HG03060 (cell line): Measurements from ENCODE around the gene CBX5.
"Not testable (repeated sequence)": the region's sequence is repeated elsewhere in the genome, so short reads cannot be mapped to it uniquely, and the experiment has no call there.

Source experiments
- ATAC-seq: cut with Tn5 transposase; IDR thresholded peaks from one replicate; pipeline ENCODE4 v1.9.1; 2021; ENCODE audit warnings: low read depth, moderate number of reproducible peaks; ENCODE audit not compliant: unreplicated experiment

CBX5 gene

GRCh38 chr12:54294953-54295566, 15.1 kb upstream of the CBX5 start:
- no peak for ATAC-seq

GRCh38 chr12:54294152-54294952, 14.4 kb upstream of the CBX5 start:
- no peak for ATAC-seq

- ATAC-seq, result no peak
Measured at GRCh38 chr12:54292931-54293241, 13.0 kb upstream of the CBX5 start.

GRCh38 chr12:54292083-54292930, 12.4 kb upstream of the CBX5 start:
- ATAC-seq, result no peak

- no peak for ATAC-seq
Measured at GRCh38 chr12:54287261-54288157, 7.6 kb upstream of the CBX5 start.

GRCh38 chr12:54286042-54287030, 6.4 kb upstream of the CBX5 start:
- ATAC-seq, result no peak

GRCh38 chr12:54285150-54286041, 5.5 kb upstream of the CBX5 start:
- ATAC-seq, result no peak

- not testable (repeated sequence) for ATAC-seq
Measured at GRCh38 chr12:54284070-54284780, 4.3 kb upstream of the CBX5 start.

GRCh38 chr12:54282949-54283593, 3.1 kb upstream of the CBX5 start:
- ATAC-seq, result no peak

GRCh38 chr12:54281694-54282093, 1.8 kb upstream of the CBX5 start:
- ATAC-seq, result not testable (repeated sequence)

- ATAC-seq, result not testable (repeated sequence)
Measured at GRCh38 chr12:54281261-54281638, 1.3 kb upstream of the CBX5 start.

GRCh38 chr12:54280468-54281260, 742 bp upstream of the CBX5 start, which contains the start of gene HNRNPA1:
HNRNPA1 (plus strand) TSS chr12:54280726; CDS start chr12:54280808, 82 bp downstream.
- peak; percentile 88 for ATAC-seq

- no peak for ATAC-seq
Measured at GRCh38 chr12:54279227-54279631, 693 bp downstream of the CBX5 start.

GRCh38 chr12:54277823-54278276, 2.1 kb downstream of the CBX5 start:
- no peak for ATAC-seq

- ATAC-seq, result no peak
Measured at GRCh38 chr12:54276368-54276767, 3.6 kb downstream of the CBX5 start.

- ATAC-seq, result no peak
Measured at GRCh38 chr12:54273981-54274380, 5.9 kb downstream of the CBX5 start.
